Esophagus muscularis mucosa (tissue), 4 donors: ENCODE results near the gene DPP4. TPM values are rescaled to one million over a fixed set of nuclear protein-coding genes. Genes with fewer than 3 reads are reported as not detected.

ENCODE experiments used
- DNase-seq: peaks from one replicate; pipeline ENCODE4 v3.0.0-alpha.2; 2017; ENCODE audit errors: extremely low spot score
- H3K27ac ChIP-seq, 4 donors: fragments of 200-600 bp; sonication (generic); replicated peaks in 1 of 4; 1 replicate in 3 of 4; 2 replicates in 1 of 4; pipeline ENCODE4 v1.5.1; 2016 to 2019; ENCODE audit warnings: mild to moderate bottlenecking in 1 of 4
- H3K27me3 ChIP-seq, 4 donors: fragments of 200-600 bp; sonication (generic); one replicate each; pipeline versions ENCODE4 v1.5.1 to v1.6.0; 2016 to 2019
- H3K36me3 ChIP-seq, 4 donors: fragments of 200-600 bp; sonication (generic); one replicate each; pipeline ENCODE4 v1.5.1; 2016 to 2019
- H3K4me1 ChIP-seq, 4 donors: fragments of 200-600 bp; sonication (generic); one replicate each; pipeline ENCODE4 v1.5.1; 2016 to 2019
- H3K4me3 ChIP-seq, 4 donors: fragments of 200-600 bp; sonication (generic); 1 replicate in 2 of 4; 2 replicates in 2 of 4; pipeline ENCODE4 v1.5.1; 2016 to 2019; ENCODE audit warnings: mild to moderate bottlenecking in 4 of 4, moderate library complexity in 1 of 4
- H3K9me3 ChIP-seq, 4 donors: fragments of 200-600 bp; sonication (generic); 1 replicate in 3 of 4; 2 replicates in 1 of 4; pipeline ENCODE4 v1.5.1; 2016 to 2019
- CTCF ChIP-seq, 3 experiments: fragments of 200-600 bp in 2 of 3; fragments of 450-650 bp in 1 of 3; sonication (generic) in 2 of 3; IDR thresholded peaks; one replicate each; pipeline ENCODE4 v1.5.1; 2017 to 2019; ENCODE audit warnings: antibody characterized with exemption in 3 of 3, mild to moderate bottlenecking in 2 of 3, moderate library complexity in 1 of 3
- EP300 ChIP-seq: sonication (generic); formaldehyde crosslinking; IDR thresholded peaks from one replicate; pipeline ENCODE4 v1.6.1; 2017; ENCODE audit warnings: antibody characterized with exemption
- POLR2A ChIP-seq: fragments of 450-650 bp; IDR thresholded peaks from one replicate; pipeline ENCODE4 v1.6.1; 2017; ENCODE audit warnings: antibody characterized with exemption, moderate library complexity, mild to moderate bottlenecking, low read depth
- POLR2AphosphoS5 ChIP-seq, 2 donors: sonication (generic); formaldehyde crosslinking; IDR thresholded peaks; one replicate each; pipeline ENCODE4 v1.6.1; 2017; ENCODE audit warnings: antibody characterized with exemption in 2 of 2
- WGBS: methylation state at CpG from one replicate; pipeline ENCODE4 v1.1.5; 2018; 5-methylcytosine and 5-hydroxymethylcytosine counted together
- intact Hi-C: fragments of 100-400 bp; cut with DNase I; formaldehyde crosslinking; loops from one replicate; pipeline ENCODE4 v1.15.1; 2023
- total RNA-seq, 4 donors: library from RNA; depleted of rRNA; stranded (reverse); fragments of >200 nt; gene quantifications; one replicate each; pipeline versions ENCODE4 v1.1.0 to v1.2.1, GENCODE V29; 2016

The DPP4 gene
- total RNA-seq, 4 donors from 2014 or later: 2.2 to 4.1 (median 2.8) TPM

DNA sequence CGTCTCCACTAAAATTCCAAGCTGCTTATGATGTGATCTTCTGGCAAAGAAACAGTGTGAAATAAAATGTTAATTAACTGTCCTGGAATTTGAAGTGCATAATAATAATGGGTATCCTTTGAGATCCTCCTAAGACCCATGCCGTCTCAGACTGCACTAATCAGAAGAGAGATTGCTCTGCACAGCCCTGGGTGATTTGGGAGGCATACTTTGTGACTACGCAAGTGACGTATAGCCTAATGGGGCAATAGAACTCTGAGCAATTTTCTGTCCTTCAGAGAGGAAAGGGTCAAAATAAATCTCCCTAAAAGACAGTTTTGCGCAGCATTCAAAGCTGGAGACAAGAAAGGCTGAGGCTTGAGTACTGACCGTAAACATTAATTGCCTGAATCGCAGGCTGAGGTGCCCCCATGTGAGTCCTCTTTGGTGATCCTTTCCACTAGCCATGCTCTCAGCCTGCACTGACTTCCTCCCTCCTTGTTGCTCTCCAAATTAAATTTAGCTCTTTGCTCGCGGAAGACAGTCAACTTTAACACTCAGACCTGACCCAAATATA is 76.0 kb downstream of the DPP4 start:
- Histone ChIP-seq H3K36me3 (peaks cover 0 to 14% (median 0%) of the 10 kb centered on the region in 4 donors), H3K27me3 (no peaks in the 10 kb centered on the region), H3K4me1 (no peaks in the 10 kb centered on the region), H3K9me3 (no peaks in the 10 kb centered on the region), H3K27ac (no peak overlapping the region), H3K4me3 (no peak overlapping the region)
- no peak for TF ChIP-seq POLR2A
- no peak for TF ChIP-seq POLR2AphosphoS5 (IDR thresholded peaks at IDR 0.05)
- TF ChIP-seq CTCF (IDR thresholded peaks at IDR 0.05): no peak
- no peak for TF ChIP-seq EP300
- intact Hi-C loops: no loop called here
- 71% methylated on average over 9 of the region's 9 CpGs for WGBS
- DNase-seq: no peak

- no peak overlapping the region for H3K27ac ChIP-seq
- H3K4me3 ChIP-seq: no peak overlapping the region
- intact Hi-C loops: no loop called here
- H3K27me3 ChIP-seq: no peaks in the 10 kb centered on the region
- H3K36me3 ChIP-seq: peaks cover 0 to 9% (median 0%) of the 10 kb centered on the region in 4 donors
- no peaks in the 10 kb centered on the region for H3K9me3 ChIP-seq
- no peak for DNase-seq
- no peaks in the 10 kb centered on the region for H3K4me1 ChIP-seq
- TF ChIP-seq CTCF (IDR thresholded peaks at IDR 0.05) (no peak), EP300 (no peak), POLR2AphosphoS5 (IDR thresholded peaks at IDR 0.05) (no peak), POLR2A (no peak)
These were observed 78.4 kb downstream of the DPP4 start for GRCh38 chr2:161995553-161996016.

DNA sequence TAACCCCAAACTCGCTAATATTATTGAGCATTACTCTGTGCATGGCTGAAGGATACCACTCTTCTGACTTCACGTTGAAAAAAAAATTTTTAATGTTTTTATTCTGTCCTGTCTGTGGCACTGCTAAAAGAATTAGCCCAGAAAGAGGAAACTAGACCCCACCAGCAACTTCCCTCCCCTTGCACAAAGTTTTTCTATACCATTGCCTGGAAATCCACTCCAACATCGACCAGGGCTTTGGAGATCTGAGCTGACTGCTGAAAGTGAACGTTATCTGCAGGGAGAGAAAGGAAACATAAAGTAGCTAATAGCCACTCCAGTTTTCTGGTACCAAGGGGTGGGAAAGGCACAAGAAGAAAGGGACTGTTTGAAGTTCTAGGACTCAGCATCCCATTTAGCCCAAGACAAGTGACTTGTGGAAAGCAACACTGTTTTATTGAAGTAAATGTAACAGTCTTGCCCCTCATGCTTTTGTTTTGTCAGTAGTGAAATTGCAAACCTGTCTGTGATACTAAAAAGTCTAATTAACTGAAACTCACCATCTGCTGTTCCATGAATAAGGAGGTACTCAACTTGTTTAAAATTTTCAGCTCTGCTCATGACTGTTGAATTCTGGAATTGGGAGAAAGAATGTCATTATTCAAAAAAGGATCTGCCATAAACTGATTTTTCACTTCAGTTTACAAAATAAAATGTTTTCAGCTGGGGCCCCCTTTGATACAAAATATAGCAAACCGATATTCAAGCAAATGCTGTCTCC is 79.1 kb downstream of the DPP4 start:
- no peaks in the 10 kb centered on the region for H3K4me1 ChIP-seq
- H3K27me3 ChIP-seq: no peaks in the 10 kb centered on the region
- H3K36me3 ChIP-seq: peaks cover 0 to 9% (median 0%) of the 10 kb centered on the region in 4 donors
- H3K9me3 ChIP-seq: no peaks in the 10 kb centered on the region
- H3K4me3 ChIP-seq: no peak overlapping the region
- TF ChIP-seq EP300 (no peak), POLR2A (no peak), POLR2AphosphoS5 (IDR thresholded peaks at IDR 0.05) (no peak), CTCF (IDR thresholded peaks at IDR 0.05) (no peak)
- H3K27ac ChIP-seq: no peak overlapping the region
- intact Hi-C loops: no loop called here
- WGBS: 72% methylated on average over 5 of the region's 5 CpGs
- DNase-seq: no peak

DNA sequence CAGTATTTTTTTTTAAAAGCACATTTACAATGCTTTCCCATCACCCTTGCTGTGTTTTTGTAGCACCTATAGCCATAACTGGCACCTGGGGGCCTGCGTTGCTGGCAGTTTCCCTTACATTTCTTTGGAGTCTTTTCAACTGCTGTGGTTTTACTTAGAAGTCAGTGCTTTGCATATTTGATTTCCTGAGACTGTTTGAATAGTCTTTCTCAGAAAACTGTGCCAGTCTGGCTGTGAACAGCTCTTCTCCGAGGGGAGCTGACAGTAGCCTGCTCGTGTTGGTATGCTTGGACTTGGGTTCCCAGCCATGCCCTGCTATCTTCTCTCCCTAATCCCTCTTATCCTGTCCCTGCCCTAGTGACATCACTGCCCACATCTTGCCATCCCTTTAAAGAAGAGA is 81.5 kb downstream of the DPP4 start:
- H3K36me3 ChIP-seq: peaks cover 0 to 9% (median 0%) of the 10 kb centered on the region in 4 donors
- 38% methylated on average over 3 of the region's 3 CpGs for WGBS
- intact Hi-C loops: no loop called here

DNA sequence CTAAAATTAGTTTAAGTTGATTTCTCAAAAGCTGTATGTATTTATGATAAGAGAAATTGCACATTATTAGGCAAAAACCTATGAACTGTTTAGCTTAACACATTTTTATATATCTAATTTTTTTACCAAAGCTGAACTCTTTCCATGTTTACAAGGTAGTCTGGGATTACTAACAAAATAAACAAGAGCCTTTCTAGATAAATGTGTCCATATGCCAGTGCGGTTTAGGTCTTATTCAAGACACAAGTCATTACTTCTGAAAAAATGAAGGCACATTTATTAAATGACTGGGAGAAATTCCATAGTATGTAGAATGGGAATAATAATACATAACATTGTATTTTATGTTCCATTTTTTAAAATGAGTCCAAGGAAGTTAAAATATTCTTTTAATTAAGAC is 82.0 kb downstream of the DPP4 start:
- DNase-seq: no peak
- WGBS: 91% methylated on average over 1 of the region's 1 CpG
- no peaks in the 10 kb centered on the region for H3K9me3 ChIP-seq
- H3K4me3 ChIP-seq: no peak overlapping the region
- H3K27ac ChIP-seq: no peak overlapping the region
- intact Hi-C loops: no loop called here
- TF ChIP-seq POLR2AphosphoS5 (IDR thresholded peaks at IDR 0.05): no peak
- no peak for TF ChIP-seq CTCF (IDR thresholded peaks at IDR 0.05)
- no peak for TF ChIP-seq POLR2A
- TF ChIP-seq EP300: no peak
- H3K27me3 ChIP-seq: no peaks in the 10 kb centered on the region
- peaks cover 0 to 9% (median 0%) of the 10 kb centered on the region in 4 donors for H3K36me3 ChIP-seq
- no peaks in the 10 kb centered on the region for H3K4me1 ChIP-seq

More for the DNA sequence above, 81.5 kb downstream of the DPP4 start:
- Histone ChIP-seq H3K9me3 (no peaks in the 10 kb centered on the region), H3K27me3 (no peaks in the 10 kb centered on the region), H3K4me1 (no peaks in the 10 kb centered on the region), H3K27ac (no peak overlapping the region), H3K4me3 (no peak overlapping the region)
- no peak for DNase-seq
- TF ChIP-seq POLR2AphosphoS5 (IDR thresholded peaks at IDR 0.05): no peak
- no peak for TF ChIP-seq POLR2A
- no peak for TF ChIP-seq EP300
